OCI-LY3 (cell line): ENCODE measurements around the gene RUNX3.

Experiments used
- H2AFZ ChIP-seq: fragments of 200-600, 300-600 bp; shearing (Covaris generic); 2 replicates; pipeline ENCODE4 v1.6.0; 2014; ENCODE audit warnings: antibody characterized with exemption, low read depth, low read length
- H3K27ac ChIP-seq: fragments of 200-600, 300-600 bp; sonication (generic); 2 replicates; pipeline ENCODE4 v1.5.1; 2014; ENCODE audit warnings: mild to moderate bottlenecking, low read length, moderate library complexity, mixed read lengths
- H3K27me3 ChIP-seq: fragments of 200-600, 300-600 bp; sonication (generic); 2 replicates; pipeline ENCODE4 v1.6.1; 2014; ENCODE audit warnings: low read depth, low read length, mixed read lengths
- H3K36me3 ChIP-seq: fragments of 200-600, 300-600 bp; sonication (generic); replicated peaks from 2 replicates; pipeline ENCODE3; 2014; ENCODE audit warnings: low read depth, low read length, mixed read lengths
- H3K4me1 ChIP-seq: fragments of 300-600, 200-600 bp; sonication (generic); 2 replicates; pipeline ENCODE4 v1.6.1; 2014; ENCODE audit warnings: low read length, mixed read lengths
- H3K4me2 ChIP-seq: fragments of 200-600, 300-600 bp; sonication (generic); 2 replicates; pipeline ENCODE4 v1.6.1; 2014; ENCODE audit warnings: low read length, mixed read lengths
- H3K4me3 ChIP-seq: fragments of 300-600, 200-600 bp; sonication (generic); 2 replicates; pipeline ENCODE4 v1.5.1; 2014; ENCODE audit warnings: antibody characterized with exemption, mild to moderate bottlenecking, low read length, moderate library complexity
- H3K79me2 ChIP-seq: fragments of 300-600, 200-600 bp; shearing (Covaris generic); 2 replicates; pipeline ENCODE4 v1.6.1; 2014; ENCODE audit warnings: mild to moderate bottlenecking, low read length, mixed read lengths
- H3K9ac ChIP-seq: fragments of 300-600, 200-600 bp; shearing (Covaris generic); 2 replicates; pipeline ENCODE4 v1.6.0; 2014; ENCODE audit warnings: mild to moderate bottlenecking, low read length, moderate library complexity
- H3K9me3 ChIP-seq: fragments of 200-600, 300-600 bp; shearing (Covaris generic); 2 replicates; pipeline ENCODE4 v1.6.1; 2014; ENCODE audit warnings: low read length, mixed read lengths; ENCODE audit not compliant: insufficient read depth
- H4K20me1 ChIP-seq: fragments of 200-600, 300-600 bp; sonication (generic); 2 replicates; pipeline ENCODE4 v1.6.1; 2016; ENCODE audit warnings: low read length, mixed read lengths; ENCODE audit not compliant: insufficient read depth
- EZH2phosphoT487 ChIP-seq: fragments of 200-600 bp; shearing (Covaris generic); IDR thresholded peaks from 2 replicates; pipeline ENCODE4 v1.6.1; 2018; ENCODE audit warnings: antibody characterized with exemption, mixed run types, low read depth
- TF ChIP-seq, protein P1 (sequence below): fragments of 200-600, 300-600 bp; sonication (generic); IDR thresholded peaks from 2 replicates; pipeline ENCODE4 v1.5.1; 2014; ENCODE audit warnings: antibody characterized with exemption, low read length, low read depth

Gene RUNX3

DNA sequence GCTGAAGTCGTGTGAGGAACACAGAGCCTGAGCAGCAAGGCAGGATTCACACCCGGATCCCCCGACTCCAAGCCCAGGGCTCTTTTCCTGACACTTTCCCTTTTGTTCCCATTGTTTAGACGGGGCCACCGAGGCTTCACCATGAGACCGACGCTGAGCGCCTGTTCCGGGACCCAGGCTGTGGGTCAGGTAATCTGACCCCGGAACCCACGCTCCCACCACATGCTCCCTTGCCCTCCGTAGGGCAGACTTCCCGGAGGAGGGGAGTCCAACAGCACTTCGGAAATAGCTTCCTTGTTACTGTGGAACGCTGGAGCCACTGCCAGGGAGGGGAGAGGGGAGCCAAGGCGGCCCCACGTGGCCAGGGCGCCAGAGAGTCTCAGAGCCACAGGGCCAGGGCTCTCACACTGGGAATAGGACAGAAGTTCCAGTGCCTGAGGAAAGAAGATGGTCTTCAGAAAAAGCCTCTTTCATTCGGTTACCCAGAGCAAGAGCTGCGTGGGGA is 18.4 kb downstream of the RUNX3 start:
- no peaks in the 10 kb centered on the region for H3K27me3 ChIP-seq
- H3K4me1 ChIP-seq: no peaks in the 10 kb centered on the region
- TF ChIP-seq EZH2phosphoT487: no peak
- H3K4me3 ChIP-seq: no peak overlapping the region
- H3K27ac ChIP-seq: no peak overlapping the region
- H4K20me1 ChIP-seq: peaks cover 54% of the 10 kb centered on the region
- H3K79me2 ChIP-seq: peaks cover 8% of the 10 kb centered on the region
- H2AFZ ChIP-seq: no peak overlapping the region
- no peak overlapping the region for H3K4me2 ChIP-seq
- peaks cover 21% of the 10 kb centered on the region for H3K36me3 ChIP-seq
- H3K9me3 ChIP-seq: no peaks in the 10 kb centered on the region
- H3K9ac ChIP-seq: no peak overlapping the region

- no peak overlapping the region for H3K9ac ChIP-seq
Observed at GRCh38 chr1:24910751-24911650, 19.1 kb downstream of the RUNX3 start.

GRCh38 chr1:24910210-24910609 is 19.9 kb downstream of the RUNX3 start:
- Histone ChIP-seq H3K9me3 (no peaks in the 10 kb centered on the region), H3K9ac (no peak overlapping the region), H3K4me2 (no peak overlapping the region), H4K20me1 (peaks cover 60% of the 10 kb centered on the region), H3K79me2 (peaks cover 8% of the 10 kb centered on the region), H3K27ac (no peak overlapping the region), H3K36me3 (peaks cover 25% of the 10 kb centered on the region), H2AFZ (no peak overlapping the region), H3K4me3 (no peak overlapping the region), H3K27me3 (no peaks in the 10 kb centered on the region), H3K4me1 (no peaks in the 10 kb centered on the region)
- TF ChIP-seq EZH2phosphoT487: no peak
- TF ChIP-seq, protein P1, sequence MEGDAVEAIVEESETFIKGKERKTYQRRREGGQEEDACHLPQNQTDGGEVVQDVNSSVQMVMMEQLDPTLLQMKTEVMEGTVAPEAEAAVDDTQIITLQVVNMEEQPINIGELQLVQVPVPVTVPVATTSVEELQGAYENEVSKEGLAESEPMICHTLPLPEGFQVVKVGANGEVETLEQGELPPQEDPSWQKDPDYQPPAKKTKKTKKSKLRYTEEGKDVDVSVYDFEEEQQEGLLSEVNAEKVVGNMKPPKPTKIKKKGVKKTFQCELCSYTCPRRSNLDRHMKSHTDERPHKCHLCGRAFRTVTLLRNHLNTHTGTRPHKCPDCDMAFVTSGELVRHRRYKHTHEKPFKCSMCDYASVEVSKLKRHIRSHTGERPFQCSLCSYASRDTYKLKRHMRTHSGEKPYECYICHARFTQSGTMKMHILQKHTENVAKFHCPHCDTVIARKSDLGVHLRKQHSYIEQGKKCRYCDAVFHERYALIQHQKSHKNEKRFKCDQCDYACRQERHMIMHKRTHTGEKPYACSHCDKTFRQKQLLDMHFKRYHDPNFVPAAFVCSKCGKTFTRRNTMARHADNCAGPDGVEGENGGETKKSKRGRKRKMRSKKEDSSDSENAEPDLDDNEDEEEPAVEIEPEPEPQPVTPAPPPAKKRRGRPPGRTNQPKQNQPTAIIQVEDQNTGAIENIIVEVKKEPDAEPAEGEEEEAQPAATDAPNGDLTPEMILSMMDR: no peak

More at GRCh38 chr1:24910751-24911650, 19.1 kb downstream of the RUNX3 start:
- Histone ChIP-seq H3K27me3 (no peaks in the 10 kb centered on the region), H3K4me3 (no peak overlapping the region), H3K4me1 (no peaks in the 10 kb centered on the region), H3K27ac (no peak overlapping the region), H2AFZ (no peak overlapping the region), H3K4me2 (no peak overlapping the region), H4K20me1 (peaks cover 56% of the 10 kb centered on the region), H3K9me3 (no peaks in the 10 kb centered on the region), H3K36me3 (peaks cover 21% of the 10 kb centered on the region), H3K79me2 (peaks cover 8% of the 10 kb centered on the region)
- TF ChIP-seq, protein P1: no peak
- TF ChIP-seq EZH2phosphoT487: no peak

- no peaks in the 10 kb centered on the region for H3K27me3 ChIP-seq
- peaks cover 28% of the 10 kb centered on the region for H3K36me3 ChIP-seq
- no peak overlapping the region for H3K4me3 ChIP-seq
- no peak overlapping the region for H2AFZ ChIP-seq
- TF ChIP-seq, protein P1: no peak
- TF ChIP-seq EZH2phosphoT487: no peak
- no peaks in the 10 kb centered on the region for H3K9me3 ChIP-seq
- H3K79me2 ChIP-seq: peaks cover 8% of the 10 kb centered on the region
- no peaks in the 10 kb centered on the region for H3K4me1 ChIP-seq
- no peak overlapping the region for H3K4me2 ChIP-seq
- H3K27ac ChIP-seq: no peak overlapping the region
- peaks cover 55% of the 10 kb centered on the region for H4K20me1 ChIP-seq
- H3K9ac ChIP-seq: no peak overlapping the region
Observed at GRCh38 chr1:24909388-24909898, 20.6 kb downstream of the RUNX3 start.
